NCI-H1092 treated with DMSO at 0.1 percent for 48 hours (cell line): ENCODE data around the gene MLLT3.
"Not testable (repeated sequence)": the region's sequence is repeated elsewhere in the genome, so short reads cannot be mapped to it uniquely, and the experiment has no call there.

Experiments used
- DNase-seq: peaks from one replicate; lab custom pipeline; 2025; lab: John Stamatoyannopoulos, UW

MLLT3 gene

GRCh38 chr9:20597862-20598261 lies 24.4 kb downstream of the MLLT3 start:
- no peak for DNase-seq

DNA sequence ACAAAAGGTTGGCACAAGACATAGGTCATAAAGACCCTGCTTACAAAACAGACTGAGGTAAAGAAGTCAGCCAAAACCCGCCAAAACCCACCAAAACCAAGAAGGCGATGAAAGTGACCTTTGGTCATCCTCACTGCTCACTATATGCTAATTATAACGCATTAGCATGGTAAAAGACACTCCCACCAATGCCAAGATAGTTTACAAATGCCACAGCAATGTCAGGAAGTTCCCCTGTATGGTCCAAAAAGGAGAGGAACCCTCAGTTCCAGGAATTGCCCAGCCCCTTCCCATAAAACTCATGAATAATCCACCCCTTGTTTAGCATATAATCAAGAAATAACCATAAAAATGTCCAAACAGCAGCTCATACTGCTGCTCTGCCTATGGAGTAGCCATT lies 27.7 kb downstream of the MLLT3 start:
- no peak for DNase-seq

GRCh38 chr9:20593537-20593936 lies 28.8 kb downstream of the MLLT3 start:
- DNase-seq, result no peak

DNA sequence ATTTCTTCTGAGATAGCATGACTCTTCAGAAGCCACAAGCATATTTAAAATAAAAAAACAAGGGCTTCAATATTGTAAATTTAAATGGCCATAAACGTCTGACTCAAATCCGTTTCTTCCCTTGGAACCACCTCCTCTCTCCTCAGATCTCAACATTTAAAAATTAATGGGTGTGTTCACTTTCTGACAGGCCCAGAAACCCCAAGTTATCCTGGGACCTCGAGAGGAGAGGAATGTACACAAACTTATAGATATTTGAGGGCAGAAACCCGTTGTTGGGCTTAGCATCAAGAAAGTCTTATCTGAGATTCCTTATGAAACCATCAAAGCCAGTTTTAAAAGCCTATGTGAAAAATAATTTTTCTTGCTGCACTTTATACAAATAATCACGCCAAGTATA lies 29.2 kb downstream of the MLLT3 start:
- no peak for DNase-seq

GRCh38 chr9:20592673-20593072 lies 29.6 kb downstream of the MLLT3 start:
- DNase-seq, result no peak

GRCh38 chr9:20591223-20591622 lies 31.1 kb downstream of the MLLT3 start:
- DNase-seq, result no peak

- DNase-seq, result no peak
These were observed 37.2 kb downstream of the MLLT3 start for GRCh38 chr9:20584968-20585643.

DNA sequence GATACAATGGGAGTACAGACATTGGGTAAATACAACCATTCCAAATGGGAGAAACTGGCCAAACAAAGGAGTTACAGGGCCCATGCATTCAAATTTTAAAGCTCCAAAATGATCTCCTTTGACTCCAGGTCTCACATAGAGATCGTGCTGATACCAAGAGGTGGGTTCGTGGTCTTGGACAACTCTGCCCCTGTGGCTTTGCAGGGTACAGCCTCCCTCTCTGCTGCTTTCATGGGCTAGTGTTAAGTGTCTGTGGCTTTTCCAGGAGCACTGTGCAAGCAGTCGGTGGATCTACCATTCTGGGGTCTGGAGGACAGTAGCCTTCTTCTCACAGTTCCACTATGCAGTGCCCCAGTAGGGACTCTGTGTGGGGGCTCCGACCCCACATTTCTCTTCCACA lies 39.2 kb downstream of the MLLT3 start:
- DNase-seq, result not testable (repeated sequence)

GRCh38 chr9:20582150-20582549 lies 40.1 kb downstream of the MLLT3 start:
- no peak for DNase-seq

- DNase-seq, result no peak
These were observed 41.6 kb downstream of the MLLT3 start for GRCh38 chr9:20580673-20581072.

DNA sequence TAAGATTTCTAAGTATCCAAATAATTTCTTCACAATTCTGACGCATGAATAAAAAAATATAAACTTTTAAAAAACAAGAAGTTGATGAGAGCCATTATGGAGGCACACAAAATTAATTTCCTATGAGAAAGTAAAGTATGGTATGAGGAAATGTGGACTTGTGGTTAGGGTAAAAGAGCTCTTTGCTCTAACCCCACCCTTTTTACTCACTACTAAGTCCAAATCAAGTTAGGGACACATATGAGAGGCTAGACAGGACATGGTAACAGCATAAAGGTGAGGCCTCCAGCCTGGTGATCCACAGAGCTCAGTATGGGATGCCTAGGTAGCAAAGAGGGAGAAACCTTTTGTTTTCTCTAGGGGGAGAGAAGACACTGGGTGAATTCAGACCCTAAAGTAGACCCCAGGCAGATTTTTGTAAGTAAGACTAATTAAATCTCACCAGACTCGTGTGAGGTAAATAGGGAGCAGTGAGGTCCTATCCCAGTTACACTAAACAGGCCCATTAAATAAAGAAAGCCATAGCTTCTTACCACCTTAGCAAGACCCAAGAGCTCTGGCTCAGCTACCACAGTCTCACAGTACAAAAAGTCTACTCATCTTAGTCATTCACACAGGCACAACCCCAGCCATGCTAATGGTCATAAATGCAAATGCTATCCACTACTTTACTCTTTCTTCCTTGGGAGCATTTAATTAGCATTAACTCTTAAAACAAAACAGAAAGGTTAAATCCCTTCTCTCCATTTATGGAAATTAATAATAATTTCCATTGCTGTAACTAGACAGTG lies 42.6 kb downstream of the MLLT3 start:
- DNase-seq, result no peak

GRCh38 chr9:20573023-20573422 lies 49.3 kb downstream of the MLLT3 start:
- no peak for DNase-seq

DNA sequence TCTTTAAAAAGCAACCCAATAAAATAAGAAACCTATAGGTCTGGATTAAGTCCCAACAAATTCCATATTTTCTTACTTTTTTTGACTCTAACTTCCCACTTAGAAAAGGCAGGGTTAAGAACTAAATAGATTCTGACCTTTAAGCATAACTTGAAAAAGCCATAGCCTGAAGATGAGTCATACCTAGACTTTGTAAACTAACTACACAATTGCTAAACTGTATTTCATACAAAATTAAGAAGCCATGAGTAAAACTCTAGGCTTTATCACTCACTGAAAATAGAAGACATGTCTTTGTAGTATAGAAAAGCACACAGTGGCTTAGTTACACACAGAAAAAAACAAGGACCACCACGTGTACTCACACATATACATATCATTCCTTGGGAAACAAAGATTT lies 51.5 kb downstream of the MLLT3 start:
- no peak for DNase-seq

- no peak for DNase-seq
These were observed 52.2 kb downstream of the MLLT3 start for GRCh38 chr9:20570087-20570486.

- no peak for DNase-seq
These were observed 52.8 kb downstream of the MLLT3 start for GRCh38 chr9:20569525-20569924.

GRCh38 chr9:20568400-20568799 lies 53.9 kb downstream of the MLLT3 start:
- DNase-seq, result no peak

- no peak for DNase-seq
These were observed 55.9 kb downstream of the MLLT3 start for GRCh38 chr9:20566401-20566800.

- DNase-seq, result no peak
These were observed 57.6 kb downstream of the MLLT3 start for GRCh38 chr9:20564650-20565049.

DNA sequence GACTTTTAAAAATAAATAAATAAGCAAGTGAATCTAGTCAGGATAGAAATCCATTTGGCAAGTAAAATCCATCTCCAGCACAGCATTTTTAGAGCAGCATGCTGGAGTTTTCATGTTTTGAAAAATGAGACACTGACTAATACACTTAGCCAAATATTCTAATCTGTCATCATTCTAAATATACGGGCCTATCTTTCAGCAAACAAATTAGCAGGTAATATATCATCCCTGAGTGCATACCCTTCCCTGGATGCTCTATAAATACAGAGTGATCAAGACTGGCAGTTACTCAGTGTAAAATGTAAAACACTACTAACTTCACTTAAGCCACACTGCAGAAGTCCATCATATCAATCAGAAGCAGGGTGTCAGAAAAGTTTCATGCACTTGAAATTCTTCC lies 58.4 kb downstream of the MLLT3 start:
- no peak for DNase-seq

GRCh38 chr9:20562051-20562450 lies 60.2 kb downstream of the MLLT3 start:
- DNase-seq, result no peak

- DNase-seq, result no peak
These were observed 60.8 kb downstream of the MLLT3 start for GRCh38 chr9:20561531-20561930.

DNA sequence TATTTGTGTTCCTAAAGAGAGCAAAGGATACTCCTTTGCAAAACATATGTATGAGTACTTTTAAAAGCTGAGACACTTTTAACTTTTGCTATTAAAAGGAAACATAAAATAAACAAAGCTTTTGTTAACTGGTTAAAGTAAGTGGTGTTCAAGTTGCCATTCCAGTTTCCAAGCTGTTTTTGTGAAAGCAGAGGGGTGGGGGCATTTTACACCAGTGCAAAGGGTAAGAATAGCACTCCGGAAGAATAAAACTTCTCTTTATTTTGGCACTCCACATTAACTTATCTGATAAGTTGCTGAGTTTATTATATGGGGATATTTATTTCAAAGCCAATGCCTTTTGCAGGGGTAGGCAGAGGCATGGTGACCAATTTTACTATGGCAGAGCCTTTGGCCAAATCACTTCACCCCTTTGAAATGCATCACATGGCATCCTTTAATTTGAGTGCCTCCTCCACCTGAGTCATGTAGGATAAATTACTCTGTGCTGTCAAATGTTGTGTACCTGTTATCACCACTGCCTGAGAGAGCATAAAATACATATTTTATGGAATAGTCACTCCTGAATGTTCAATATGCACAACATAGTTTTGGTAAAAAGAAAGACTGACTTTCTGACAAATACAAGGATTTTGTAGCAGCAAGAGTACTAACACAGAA lies 62.9 kb downstream of the MLLT3 start:
- no peak for DNase-seq

- DNase-seq, result no peak
These were observed 63.7 kb downstream of the MLLT3 start for GRCh38 chr9:20558566-20559016.
